Measurements from ENCODE around the gene CDK2AP2. TPM values are rescaled to one million over a fixed set of nuclear protein-coding genes. Genes with fewer than 3 reads are reported as not detected.
A peak's percentile ranks its signal among the peaks of the same experiment; 100 is the strongest.
"Not testable (repeated sequence)": the region's sequence is repeated elsewhere in the genome, so short reads cannot be mapped to it uniquely, and the experiment has no call there.

Gene CDK2AP2
- total RNA-seq, 1 donor from 2014 or later, result 67.3 TPM

- intact Hi-C loops (cut with DNase I), result no loop called here
- ATAC-seq (no peak), DNase-seq (ENCODE audit: missing footprints) (no peak)
These were observed 13.4 kb downstream of the CDK2AP2 start for GRCh38 chr11:67494371-67495233.

- intact Hi-C loops (cut with DNase I), result no loop called here
- ATAC-seq (no peak), DNase-seq (ENCODE audit: missing footprints) (no peak)
These were observed 14.2 kb downstream of the CDK2AP2 start for GRCh38 chr11:67493548-67494370.

GRCh38 chr11:67492801-67493547 is 15.0 kb downstream of the CDK2AP2 start:
- ATAC-seq (no peak), DNase-seq (ENCODE audit: missing footprints) (no peak)
- intact Hi-C loops (cut with DNase I), result no loop called here

- ATAC-seq, result no peak
These were observed 15.8 kb downstream of the CDK2AP2 start for GRCh38 chr11:67492069-67492727.

GRCh38 chr11:67491276-67492068 is 16.5 kb downstream of the CDK2AP2 start:
- ATAC-seq (no peak), DNase-seq (ENCODE audit: missing footprints) (no peak)
- intact Hi-C loops (cut with DNase I), result no loop called here

More at GRCh38 chr11:67492069-67492727, 15.8 kb downstream of the CDK2AP2 start:
- DNase-seq (ENCODE audit: missing footprints), result no peak
- intact Hi-C loops (cut with DNase I), result no loop called here

- no peak for ATAC-seq
- DNase-seq (ENCODE audit: missing footprints), result no peak
- intact Hi-C loops (cut with DNase I), result no loop called here
These were observed 17.3 kb downstream of the CDK2AP2 start for GRCh38 chr11:67490727-67491065.

- no peak for DNase-seq (ENCODE audit: missing footprints)
- intact Hi-C loops (cut with DNase I), result no loop called here
- no peak for ATAC-seq
These were observed 17.9 kb downstream of the CDK2AP2 start for GRCh38 chr11:67489885-67490726.

GRCh38 chr11:67489203-67489884 is 18.6 kb downstream of the CDK2AP2 start:
- DNase-seq (ENCODE audit: missing footprints), result no peak
- ATAC-seq, result no peak
- intact Hi-C loops (cut with DNase I), result no loop called here

- intact Hi-C loops (cut with DNase I), result no loop called here
- DNase-seq (ENCODE audit: missing footprints) (no peak), ATAC-seq (no peak)
These were observed 21.3 kb downstream of the CDK2AP2 start for GRCh38 chr11:67486481-67487195.

GRCh38 chr11:67485873-67486361 is 22.0 kb downstream of the CDK2AP2 start:
- intact Hi-C loops (cut with DNase I); DNase-seq (ENCODE audit: missing footprints); ATAC-seq: not testable (repeated sequence)

GRCh38 chr11:67484847-67485311 is 23.1 kb downstream of the CDK2AP2 start:
- DNase-seq (ENCODE audit: missing footprints) (no peak), ATAC-seq (no peak)
- intact Hi-C loops (cut with DNase I), result no loop called here

GRCh38 chr11:67483831-67484665 is 23.9 kb downstream of the CDK2AP2 start:
- ATAC-seq, result no peak
- intact Hi-C loops (cut with DNase I), result loop anchor here (2.0 kb wide), 1 partner anchor 21 kb away; the partner anchor contains the start of gene PITPNM1
- no peak for DNase-seq (ENCODE audit: missing footprints)

GRCh38 chr11:67482827-67483798 is 24.8 kb downstream of the CDK2AP2 start, which contains the start of gene AIP:
TSS of gene AIP (plus strand) at chr11:67483026. CDS start at chr11:67483159, 133 bp downstream.
- intact Hi-C loops (cut with DNase I), result loop anchor here (2.0 kb wide), 1 partner anchor 22 kb away; the partner anchor contains the start of gene PITPNM1
- peak; percentile 98 for ATAC-seq
- peak; percentile 97 for DNase-seq (ENCODE audit: missing footprints)
